Gastroesophageal sphincter (tissue), 4 donors: ENCODE measurements around the gene GPR162. TPM values are rescaled to one million over a fixed set of nuclear protein-coding genes. Genes with fewer than 3 reads are reported as not detected.
A peak's percentile ranks its signal among the peaks of the same experiment; 100 is the strongest.

Experiments
- ATAC-seq: fragments of 150-250 bp; one replicate; pipeline ENCODE4 v1.9.1; 2016; ENCODE audit warnings: mild to moderate bottlenecking, moderate library complexity
- H3K27ac ChIP-seq, 4 donors: fragments of 200-600 bp; sonication (generic) in 3 of 4; 1 replicate in 3 of 4; 2 replicates in 1 of 4; pipeline ENCODE4 v1.5.1; 2016 to 2019
- H3K27me3 ChIP-seq: fragments of 200-600 bp; sonication (generic); one replicate; pipeline ENCODE4 v1.5.1; 2019
- H3K36me3 ChIP-seq, 2 donors: fragments of 200-600 bp; sonication (generic); one replicate each; pipeline ENCODE4 v1.5.1; 2019; ENCODE audit warnings: control low read depth in 1 of 2
- H3K4me1 ChIP-seq, 3 donors: fragments of 200-600 bp; sonication (generic); 1 replicate in 2 of 3; 2 replicates in 1 of 3; pipeline ENCODE4 v1.5.1; 2016 to 2019; ENCODE audit warnings: control low read depth in 2 of 3
- H3K4me3 ChIP-seq, 2 donors: fragments of 200-600 bp; sonication (generic); one replicate each; pipeline ENCODE4 v1.5.1; 2019; ENCODE audit warnings: mild to moderate bottlenecking in 1 of 2, moderate library complexity in 1 of 2
- H3K9me3 ChIP-seq, 3 donors: fragments of 200-600 bp; sonication (generic); one replicate each; pipeline ENCODE4 v1.5.1; 2017 to 2019; ENCODE audit warnings: control low read depth in 2 of 3
- EP300 ChIP-seq: sonication (generic); formaldehyde crosslinking; IDR thresholded peaks from one replicate; pipeline ENCODE4 v1.6.1; 2017; ENCODE audit warnings: antibody characterized with exemption, mild to moderate bottlenecking
- POLR2A ChIP-seq, 2 donors: fragments of 450-650 bp; IDR thresholded peaks; one replicate each; pipeline ENCODE4 v1.6.1; 2017; ENCODE audit warnings: antibody characterized with exemption in 2 of 2, mild to moderate bottlenecking in 2 of 2, moderate library complexity in 1 of 2
- POLR2AphosphoS5 ChIP-seq: sonication (generic); formaldehyde crosslinking; IDR thresholded peaks from one replicate; pipeline ENCODE4 v1.6.1; 2017; ENCODE audit warnings: antibody characterized with exemption
- WGBS, 2 donors: methylation state at CpG; one replicate each; pipeline ENCODE4 v1.1.5; 2018; ENCODE audit warnings: low coverage in 1 of 2; 5-methylcytosine and 5-hydroxymethylcytosine counted together
- total RNA-seq, 4 donors: library from RNA; depleted of rRNA; stranded (reverse); fragments of >200 nt; gene quantifications; one replicate each; pipeline ENCODE4 v1.1.0, GENCODE V29; 2016
- TF ChIP-seq, protein P1 (sequence below), 4 experiments: fragments of 200-600 bp in 2 of 4; fragments of 450-650 bp in 2 of 4; sonication (generic) in 1 of 4; IDR thresholded peaks; one replicate each; pipeline ENCODE4 v1.5.1; 2017 to 2019; ENCODE audit warnings: antibody characterized with exemption in 4 of 4, mild to moderate bottlenecking in 2 of 4, moderate library complexity in 2 of 4

GPR162 gene
- total RNA-seq, 4 donors from 2014 or later: 3.7 to 9.7 (median 3.9) TPM

DNA sequence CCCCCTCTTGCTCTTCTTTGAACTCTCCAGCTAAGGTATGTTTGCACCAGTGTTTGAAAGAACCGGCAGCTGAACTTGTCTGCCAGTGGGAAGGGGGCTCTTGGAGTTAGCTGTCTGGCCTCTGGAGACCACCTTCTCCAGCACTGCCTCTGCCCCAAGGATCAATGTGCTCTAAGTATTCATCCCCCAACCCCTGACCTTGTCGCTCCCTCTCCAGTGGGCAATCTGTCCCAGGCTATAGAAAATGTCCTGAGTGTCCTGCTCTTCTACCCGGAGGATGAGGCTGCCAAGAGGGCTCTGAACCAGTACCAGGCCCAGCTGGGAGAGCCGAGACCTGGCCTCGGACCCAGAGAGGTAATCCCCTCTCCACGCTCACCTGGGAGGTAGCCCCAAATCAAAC, 9.4 kb downstream of the GPR162 start:
- Histone ChIP-seq H3K27ac (no peak overlapping the region), H3K4me3 (no peak overlapping the region), H3K36me3 (peaks cover 0 to 54% of the 10 kb centered on the region in 2 donors), H3K4me1 (peaks cover 0 to 41% (median 22%) of the 10 kb centered on the region in 3 donors), H3K27me3 (no peaks in the 10 kb centered on the region), H3K9me3 (no peaks in the 10 kb centered on the region)
- 90 to 94% methylated on average over 2 to 3 of the region's 6 CpGs for WGBS, 2 donors
- ATAC-seq: no peak
- TF ChIP-seq, protein P1, sequence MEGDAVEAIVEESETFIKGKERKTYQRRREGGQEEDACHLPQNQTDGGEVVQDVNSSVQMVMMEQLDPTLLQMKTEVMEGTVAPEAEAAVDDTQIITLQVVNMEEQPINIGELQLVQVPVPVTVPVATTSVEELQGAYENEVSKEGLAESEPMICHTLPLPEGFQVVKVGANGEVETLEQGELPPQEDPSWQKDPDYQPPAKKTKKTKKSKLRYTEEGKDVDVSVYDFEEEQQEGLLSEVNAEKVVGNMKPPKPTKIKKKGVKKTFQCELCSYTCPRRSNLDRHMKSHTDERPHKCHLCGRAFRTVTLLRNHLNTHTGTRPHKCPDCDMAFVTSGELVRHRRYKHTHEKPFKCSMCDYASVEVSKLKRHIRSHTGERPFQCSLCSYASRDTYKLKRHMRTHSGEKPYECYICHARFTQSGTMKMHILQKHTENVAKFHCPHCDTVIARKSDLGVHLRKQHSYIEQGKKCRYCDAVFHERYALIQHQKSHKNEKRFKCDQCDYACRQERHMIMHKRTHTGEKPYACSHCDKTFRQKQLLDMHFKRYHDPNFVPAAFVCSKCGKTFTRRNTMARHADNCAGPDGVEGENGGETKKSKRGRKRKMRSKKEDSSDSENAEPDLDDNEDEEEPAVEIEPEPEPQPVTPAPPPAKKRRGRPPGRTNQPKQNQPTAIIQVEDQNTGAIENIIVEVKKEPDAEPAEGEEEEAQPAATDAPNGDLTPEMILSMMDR (IDR thresholded peaks at IDR 0.05): no peak
- TF ChIP-seq POLR2A (IDR thresholded peaks at IDR 0.05): no peak
- TF ChIP-seq POLR2AphosphoS5: no peak
- no peak for TF ChIP-seq EP300

GRCh38 chr12:6831450-6831995, 9.9 kb downstream of the GPR162 start:
- Histone ChIP-seq H3K27ac (no peak overlapping the region), H3K4me3 (no peak overlapping the region), H3K4me1 (peaks cover 0 to 36% (median 22%) of the 10 kb centered on the region in 3 donors), H3K9me3 (no peaks in the 10 kb centered on the region), H3K36me3 (peaks cover 0 to 58% of the 10 kb centered on the region in 2 donors), H3K27me3 (no peaks in the 10 kb centered on the region)
- 74 to 76% methylated on average over 5 of the region's 12 CpGs for WGBS, 2 donors
- no peak for TF ChIP-seq POLR2AphosphoS5
- TF ChIP-seq EP300: no peak
- TF ChIP-seq POLR2A (IDR thresholded peaks at IDR 0.05): no peak
- ATAC-seq: no peak

- Histone ChIP-seq H3K4me1 (peaks cover 0 to 30% (median 18%) of the 10 kb centered on the region in 3 donors), H3K27ac (no peak overlapping the region), H3K9me3 (no peaks in the 10 kb centered on the region), H3K4me3 (no peak overlapping the region), H3K27me3 (no peaks in the 10 kb centered on the region), H3K36me3 (peaks cover 0 to 64% of the 10 kb centered on the region in 2 donors)
- TF ChIP-seq POLR2A (IDR thresholded peaks at IDR 0.05) (no peak), EP300 (no peak)
- WGBS, 2 donors: 86 to 88% methylated on average over 2 to 4 of the region's 4 CpGs
- ATAC-seq: no peak
Measured at GRCh38 chr12:6832125-6832524, 10.5 kb downstream of the GPR162 start.

- H3K9me3 ChIP-seq: no peaks in the 10 kb centered on the region
- H3K4me1 ChIP-seq: peaks cover 0 to 19% (median 9%) of the 10 kb centered on the region in 3 donors
- no peaks in the 10 kb centered on the region for H3K27me3 ChIP-seq
- no peak for ATAC-seq
- 73 to 88% methylated on average over 2 to 3 of the region's 6 CpGs for WGBS, 2 donors
- H3K36me3 ChIP-seq: peaks cover 0 to 76% of the 10 kb centered on the region in 2 donors
- H3K27ac ChIP-seq: peak overlapping the region in 1 of 4 donors; percentile 5
- no peak overlapping the region for H3K4me3 ChIP-seq
- no peak for TF ChIP-seq POLR2AphosphoS5
- TF ChIP-seq POLR2A (IDR thresholded peaks at IDR 0.05): no peak
- TF ChIP-seq, protein P1 (IDR thresholded peaks at IDR 0.05): no peak
- TF ChIP-seq EP300: no peak
Measured at GRCh38 chr12:6833189-6833890, 11.7 kb downstream of the GPR162 start.

GRCh38 chr12:6834254-6834653, 12.6 kb downstream of the GPR162 start:
- Histone ChIP-seq H3K9me3 (no peaks in the 10 kb centered on the region), H3K4me3 (no peak overlapping the region), H3K27ac (no peak overlapping the region), H3K27me3 (no peaks in the 10 kb centered on the region), H3K36me3 (peaks cover 0 to 85% of the 10 kb centered on the region in 2 donors), H3K4me1 (peaks cover 0 to 14% (median 9%) of the 10 kb centered on the region in 3 donors)
- TF ChIP-seq POLR2AphosphoS5 (no peak), POLR2A (IDR thresholded peaks at IDR 0.05) (no peak), EP300 (no peak)
- TF ChIP-seq, protein P1 (IDR thresholded peaks at IDR 0.05): no peak
- ATAC-seq: no peak
- 20 to 86% methylated on average over 1 of the region's 1 CpG for WGBS, 2 donors
